COLO829 (cell line): Measurements from ENCODE around the gene MAN1C1.
A peak's percentile ranks its signal among the peaks of the same experiment; 100 is the strongest.
"Not testable (repeated sequence)": the region's sequence is repeated elsewhere in the genome, so short reads cannot be mapped to it uniquely, and the experiment has no call there.

Experiments
- DNase-seq: peaks from one replicate; pipeline ENCODE4 v3.0.0; 2012; ENCODE audit warnings: low spot score

Gene MAN1C1

DNA sequence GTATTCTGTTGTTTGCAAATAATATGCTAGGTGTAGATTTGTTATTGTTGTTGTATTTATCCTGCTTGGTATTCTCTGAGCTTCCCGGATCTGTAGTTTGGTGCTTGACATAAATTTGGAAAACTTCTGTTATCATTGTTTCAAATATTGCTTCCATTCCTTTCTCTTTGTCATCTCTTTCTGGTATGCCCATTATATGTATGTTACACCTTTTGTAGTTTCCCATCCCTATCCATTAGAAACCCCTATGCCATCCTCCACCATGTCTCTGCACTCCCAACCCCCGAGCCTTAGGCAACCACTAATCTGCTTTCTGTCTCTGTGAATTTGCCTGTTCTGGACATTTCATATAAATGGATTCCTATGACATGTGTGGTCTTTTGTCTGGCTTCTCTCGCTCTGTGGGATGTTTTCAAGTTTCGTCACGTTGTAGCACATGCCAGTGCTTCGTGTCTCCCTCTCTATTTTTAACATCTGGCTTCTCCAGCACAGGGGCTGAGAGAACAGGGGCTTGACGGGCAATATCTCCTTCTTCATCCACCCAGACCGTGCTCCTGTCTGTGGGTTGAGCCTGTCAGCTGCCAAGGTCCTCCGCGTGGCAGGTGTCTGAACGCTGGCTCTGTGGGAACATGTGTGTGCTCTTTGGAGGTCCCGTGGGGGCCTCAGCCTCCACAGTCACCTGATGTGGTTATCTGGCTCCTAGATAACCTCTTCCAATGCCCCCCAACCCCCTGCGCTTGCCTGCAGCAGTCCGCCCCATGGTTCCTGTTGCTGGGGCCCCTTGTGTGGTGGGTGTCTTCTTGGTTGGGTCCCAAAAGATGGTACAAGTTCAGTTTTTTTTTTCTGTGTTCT is 32.8 kb upstream of the MAN1C1 start:
- no peak for DNase-seq

DNA sequence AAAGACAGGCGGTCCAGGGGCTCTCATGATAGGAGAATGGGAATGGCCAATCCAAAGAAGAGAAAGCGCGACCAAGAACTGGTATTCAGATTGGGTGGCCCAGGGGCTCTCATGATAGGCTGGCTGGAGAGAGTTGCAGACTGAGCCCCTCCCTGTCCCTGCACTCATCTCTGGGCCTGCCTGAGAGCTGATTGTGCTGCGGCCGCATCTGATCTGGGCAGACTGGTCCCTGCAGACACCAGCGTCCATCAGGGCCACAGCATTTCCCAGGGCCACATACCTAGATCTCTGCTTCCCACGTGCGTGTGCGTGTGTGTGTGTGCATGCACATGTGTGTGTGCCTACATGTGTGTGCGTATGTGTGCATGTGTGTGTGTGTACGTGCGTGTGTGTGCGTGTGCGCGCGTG is 30.4 kb upstream of the MAN1C1 start:
- no peak for DNase-seq

DNA sequence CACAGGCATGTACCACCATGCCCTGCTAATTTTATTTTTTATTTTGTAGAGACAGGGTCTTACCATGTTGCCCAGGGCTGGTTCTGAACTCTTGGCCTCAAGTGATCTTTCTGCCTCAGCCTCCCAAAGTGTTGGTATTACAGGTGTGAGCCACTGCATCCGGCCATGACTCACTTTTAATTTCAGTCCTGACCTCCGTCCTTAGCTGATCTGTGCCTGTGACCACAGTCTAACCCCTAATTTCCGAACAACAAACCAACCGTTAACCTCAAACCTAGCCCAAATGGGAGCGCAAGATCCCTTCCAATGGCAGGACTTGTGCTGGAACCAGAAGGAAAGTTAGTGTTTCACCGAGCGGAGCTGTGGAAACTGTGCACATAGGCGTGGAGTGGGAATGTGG is 29.3 kb upstream of the MAN1C1 start:
- no peak for DNase-seq

DNA sequence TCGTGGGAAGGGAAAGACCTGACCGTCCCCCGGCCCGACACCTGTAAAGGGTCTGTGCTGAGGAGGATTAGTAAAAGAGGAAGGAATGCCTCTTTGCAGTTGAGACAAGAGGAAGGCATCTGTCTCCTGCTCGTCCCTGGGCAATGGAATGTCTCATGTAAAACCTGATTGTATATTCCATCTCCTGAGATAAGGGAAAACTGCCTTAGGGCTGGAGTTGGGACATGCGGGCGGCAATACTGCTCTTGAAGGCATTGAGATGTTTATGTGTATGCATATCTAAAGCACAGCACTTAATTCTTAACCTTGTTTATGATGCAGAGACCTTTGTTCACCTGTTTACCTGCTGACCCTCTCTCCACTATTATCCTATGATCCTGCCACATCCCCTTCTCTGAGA is 28.4 kb upstream of the MAN1C1 start:
- DNase-seq = not testable (repeated sequence)

DNA sequence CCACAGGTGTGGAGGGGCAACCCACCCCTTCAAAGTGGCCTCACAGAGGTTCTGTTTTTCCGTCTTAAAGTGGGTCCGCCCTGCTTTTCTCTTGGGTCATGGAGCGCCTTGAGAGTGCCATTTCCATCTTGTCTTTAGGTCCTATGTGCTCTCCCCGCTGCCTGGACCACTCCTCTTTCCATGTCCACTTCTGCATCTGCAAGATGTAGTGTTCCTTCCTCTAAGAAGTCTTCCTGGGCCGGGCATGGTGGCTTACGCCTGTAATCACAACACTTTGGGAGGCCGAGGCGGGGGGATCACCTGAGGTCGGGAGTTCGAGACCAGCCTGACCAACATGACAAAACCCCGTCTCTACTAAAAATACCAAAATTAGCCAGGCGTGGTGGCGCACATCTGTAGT is 27.8 kb upstream of the MAN1C1 start:
- DNase-seq = not testable (repeated sequence)

DNA sequence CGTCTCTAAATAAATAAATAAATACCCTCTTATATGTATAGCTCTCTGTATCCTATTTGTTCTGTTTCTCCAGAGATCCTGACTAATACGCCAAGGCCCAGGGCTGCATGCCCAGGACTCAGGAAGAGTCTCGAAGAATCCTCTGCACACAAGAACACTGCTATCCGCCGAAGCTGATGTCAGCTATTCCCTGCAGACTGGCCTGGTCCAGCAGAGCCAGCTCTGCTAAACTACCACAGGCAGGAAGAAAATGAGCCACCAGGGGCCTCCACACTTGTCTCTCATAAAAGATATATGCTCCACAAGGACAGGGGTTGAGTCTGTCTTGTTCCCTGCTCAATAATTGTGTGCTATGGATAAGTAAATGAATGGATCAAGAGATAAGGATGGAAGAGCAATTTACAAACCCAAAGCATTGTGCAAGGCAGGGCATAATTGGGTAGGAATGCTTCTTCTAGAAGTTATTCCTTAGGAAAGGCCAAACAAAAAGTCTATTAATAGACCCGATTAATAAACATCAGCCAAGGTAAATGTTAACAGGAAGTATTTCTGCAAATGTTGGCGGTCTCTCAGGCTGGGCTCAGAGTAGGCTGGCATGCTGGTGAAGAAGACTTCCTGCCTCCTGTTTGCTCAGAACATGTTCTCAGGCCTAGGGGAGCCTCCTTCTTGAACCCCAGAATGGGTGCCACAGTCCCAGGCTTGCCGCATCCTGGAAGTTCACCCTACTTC is 26.3 kb upstream of the MAN1C1 start:
- no peak for DNase-seq

DNA sequence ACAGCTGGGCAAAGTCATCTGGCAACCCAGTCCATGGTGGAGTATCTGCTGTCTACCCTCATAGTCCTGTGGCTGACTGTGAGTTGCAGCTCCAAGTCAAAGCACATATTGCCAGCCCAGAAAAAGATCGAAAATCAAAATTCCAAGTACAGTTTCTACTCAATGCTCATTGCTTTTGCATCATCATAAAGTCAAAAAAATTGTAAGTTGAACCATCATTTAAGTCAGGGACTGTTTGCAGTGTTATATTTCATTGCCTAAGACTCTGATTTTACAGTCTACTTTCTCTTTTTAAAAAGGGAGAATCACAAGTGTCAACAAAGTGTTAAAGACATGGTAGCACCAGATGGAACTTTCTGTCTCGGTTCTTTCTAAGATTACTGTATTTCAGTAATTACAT is 22.7 kb upstream of the MAN1C1 start:
- no peak for DNase-seq

DNA sequence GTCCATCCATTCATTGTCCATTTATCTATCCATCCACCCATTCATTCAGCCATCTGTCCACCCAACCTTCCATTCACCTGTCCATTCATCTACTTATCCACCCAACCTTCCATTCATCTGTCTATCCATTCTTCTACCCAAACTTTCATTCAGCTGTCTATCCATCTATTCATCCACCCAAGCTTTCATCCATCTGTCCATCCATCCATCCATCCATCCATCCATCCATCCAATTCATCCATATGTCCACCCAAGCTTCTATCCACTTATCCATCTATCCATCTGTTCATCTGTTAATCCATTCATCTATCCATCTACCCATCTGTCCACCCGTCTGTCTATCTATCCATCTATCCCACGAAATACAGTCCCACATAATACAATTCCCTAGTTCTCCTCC is 21.6 kb upstream of the MAN1C1 start:
- no peak for DNase-seq

DNA sequence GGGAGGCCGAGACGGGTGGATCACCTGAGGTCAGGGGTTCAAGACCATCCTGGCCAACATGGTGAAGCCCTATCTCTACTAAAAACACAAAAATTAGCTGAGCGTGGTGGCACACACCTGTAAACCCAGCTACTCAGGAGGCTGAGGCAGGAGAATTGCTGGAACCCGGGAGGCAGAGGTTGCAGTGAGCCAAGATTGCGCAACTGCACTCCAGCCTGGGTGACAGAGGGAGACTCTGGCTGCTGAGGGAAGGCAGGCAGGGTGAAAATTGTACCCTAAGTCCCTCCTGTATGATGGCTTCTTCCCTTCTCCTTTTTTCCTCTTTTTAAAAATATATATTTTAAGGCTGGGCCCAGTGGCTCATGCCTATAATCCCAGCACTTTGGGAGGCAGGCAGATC is 19.9 kb upstream of the MAN1C1 start:
- DNase-seq = not testable (repeated sequence)

DNA sequence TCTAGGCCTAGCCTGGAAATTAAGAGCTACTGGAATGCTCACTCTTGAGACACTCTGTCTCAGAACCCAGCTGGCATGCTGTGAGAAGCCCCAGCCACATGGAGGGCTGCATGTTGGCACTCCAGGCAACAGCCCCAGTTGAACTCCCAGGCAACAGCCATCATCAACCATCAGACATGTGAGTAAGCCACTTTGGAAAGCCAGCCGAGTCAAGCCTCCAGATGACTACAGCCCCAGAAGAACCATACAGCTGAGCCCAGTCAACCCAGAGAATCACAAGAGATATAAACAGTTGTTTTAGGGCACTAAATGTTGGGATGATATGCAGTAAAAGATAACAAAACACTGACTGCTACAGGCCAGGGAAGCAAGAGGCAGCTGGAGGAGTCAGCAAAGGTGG is 17.7 kb upstream of the MAN1C1 start:
- no peak for DNase-seq

DNA sequence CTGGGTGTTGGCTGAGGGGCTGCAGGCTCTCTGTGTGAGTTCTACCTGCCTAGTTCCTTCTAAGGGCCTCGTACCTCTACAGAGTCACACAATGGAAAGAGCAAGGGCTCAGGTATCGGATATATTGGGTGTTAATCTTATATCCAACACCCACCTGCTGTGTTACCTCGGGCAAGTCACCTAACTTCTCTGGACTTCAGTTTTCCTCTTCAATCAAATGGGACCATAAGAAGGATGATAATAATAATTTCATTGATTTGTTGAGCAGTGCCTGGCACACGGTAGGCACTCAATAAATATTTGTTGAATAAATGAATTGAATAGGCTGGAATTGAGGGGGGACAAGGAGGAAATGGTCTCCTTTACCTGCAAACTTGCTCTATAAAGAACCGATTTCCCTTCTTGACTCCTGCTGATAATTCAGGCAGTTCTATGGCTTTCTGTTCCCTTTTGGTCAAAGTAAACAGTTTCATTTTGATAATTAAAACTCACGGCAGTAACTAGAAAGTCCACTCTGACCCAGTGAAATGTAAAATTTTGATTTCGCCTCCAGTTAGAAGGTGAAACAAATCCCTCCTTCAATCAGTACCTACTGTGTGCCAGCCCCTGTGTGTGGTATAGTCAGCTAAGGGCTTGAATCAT is 16.5 kb upstream of the MAN1C1 start:
- DNase-seq = no peak

DNA sequence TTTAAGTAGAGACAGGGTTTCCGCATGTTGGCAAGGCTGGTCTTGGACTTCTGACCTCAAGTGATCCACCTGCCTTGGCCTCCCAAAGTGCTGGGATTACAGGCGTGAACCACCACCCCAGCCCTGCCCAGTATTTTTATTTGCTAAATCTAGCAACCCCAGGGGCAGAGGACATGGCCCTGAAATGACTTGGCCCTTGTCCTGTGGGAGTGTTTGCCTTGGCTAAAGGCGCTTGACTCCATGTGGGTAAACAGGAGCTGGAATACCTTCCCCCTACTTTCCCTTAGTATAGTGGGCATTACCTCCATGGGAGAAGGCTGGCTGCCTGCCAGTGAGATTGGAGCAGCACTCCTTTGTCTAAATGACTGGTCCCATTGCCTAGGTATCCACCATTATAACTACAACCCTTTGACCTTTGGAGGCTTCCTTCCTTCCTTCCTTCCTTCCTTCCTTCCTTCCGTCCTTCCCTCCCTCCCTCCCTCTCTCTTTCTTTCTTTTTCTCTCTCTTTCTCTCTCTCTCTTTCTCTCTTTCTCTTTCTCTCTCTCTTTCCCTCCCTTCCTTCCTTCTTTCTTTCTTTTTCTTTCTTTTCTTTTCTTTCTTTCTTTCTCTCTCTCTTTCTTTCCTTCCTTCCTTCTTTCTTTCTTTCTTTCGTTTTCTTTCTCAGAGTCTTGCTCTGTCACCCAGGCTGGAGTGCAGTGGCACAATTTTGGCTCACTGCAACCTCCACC is 15.5 kb upstream of the MAN1C1 start:
- not testable (repeated sequence) for DNase-seq

DNA sequence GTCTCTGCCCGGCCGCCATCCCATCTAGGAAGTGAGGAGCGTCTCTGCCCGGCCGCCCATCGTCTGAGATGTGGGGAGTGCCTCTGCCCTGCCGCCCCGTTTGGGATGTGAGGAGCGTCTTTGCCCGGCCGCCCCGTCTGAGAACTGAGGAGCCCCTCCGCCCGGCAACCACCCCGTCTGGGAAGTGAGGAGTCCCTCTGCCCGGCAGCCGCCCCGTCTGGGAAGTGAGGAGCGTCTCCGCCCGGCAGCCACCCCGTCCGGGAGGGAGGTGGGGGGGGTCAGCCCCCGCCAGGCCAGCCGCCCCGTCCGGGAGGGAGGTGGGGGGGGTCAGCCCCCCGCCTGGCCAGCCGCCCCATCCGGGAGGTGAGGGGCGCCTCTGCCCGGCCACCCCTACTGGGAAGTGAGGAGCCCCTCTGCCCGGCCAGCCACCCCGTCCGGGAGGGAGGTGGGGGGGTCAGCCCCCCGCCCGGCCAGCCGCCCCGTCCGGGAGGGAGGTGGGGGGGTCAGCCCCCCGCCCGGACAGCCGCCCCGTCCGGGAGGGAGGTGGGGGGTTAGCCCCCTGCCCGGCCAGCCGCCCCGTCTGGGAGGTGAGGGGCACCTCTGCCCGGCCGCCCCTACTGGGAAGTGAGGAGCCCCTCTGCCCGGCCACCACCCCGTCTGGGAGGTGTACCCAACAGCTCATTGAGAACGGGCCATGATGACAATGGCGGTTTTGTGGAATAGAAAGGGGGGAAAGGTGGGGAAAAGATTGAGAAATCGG is 12.6 kb upstream of the MAN1C1 start:
- DNase-seq = not testable (repeated sequence)

DNA sequence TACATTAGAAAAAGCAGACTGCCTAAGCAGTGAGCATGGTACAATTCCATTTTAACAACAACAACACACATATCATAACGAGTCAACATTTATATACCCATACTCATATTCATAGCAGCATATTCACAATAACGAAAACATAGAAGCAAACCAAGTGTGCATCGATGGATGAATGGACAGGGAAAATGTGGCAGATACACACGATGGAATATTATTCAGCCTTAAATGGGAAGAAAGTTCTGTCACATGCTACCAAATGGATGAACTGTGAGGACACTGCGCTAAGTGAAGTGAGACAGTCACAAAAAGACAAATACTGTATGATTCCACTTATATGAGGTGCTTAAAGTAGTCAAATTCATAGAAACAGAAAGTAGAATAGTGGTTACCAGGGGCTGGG is 9.5 kb upstream of the MAN1C1 start:
- no peak for DNase-seq

DNA sequence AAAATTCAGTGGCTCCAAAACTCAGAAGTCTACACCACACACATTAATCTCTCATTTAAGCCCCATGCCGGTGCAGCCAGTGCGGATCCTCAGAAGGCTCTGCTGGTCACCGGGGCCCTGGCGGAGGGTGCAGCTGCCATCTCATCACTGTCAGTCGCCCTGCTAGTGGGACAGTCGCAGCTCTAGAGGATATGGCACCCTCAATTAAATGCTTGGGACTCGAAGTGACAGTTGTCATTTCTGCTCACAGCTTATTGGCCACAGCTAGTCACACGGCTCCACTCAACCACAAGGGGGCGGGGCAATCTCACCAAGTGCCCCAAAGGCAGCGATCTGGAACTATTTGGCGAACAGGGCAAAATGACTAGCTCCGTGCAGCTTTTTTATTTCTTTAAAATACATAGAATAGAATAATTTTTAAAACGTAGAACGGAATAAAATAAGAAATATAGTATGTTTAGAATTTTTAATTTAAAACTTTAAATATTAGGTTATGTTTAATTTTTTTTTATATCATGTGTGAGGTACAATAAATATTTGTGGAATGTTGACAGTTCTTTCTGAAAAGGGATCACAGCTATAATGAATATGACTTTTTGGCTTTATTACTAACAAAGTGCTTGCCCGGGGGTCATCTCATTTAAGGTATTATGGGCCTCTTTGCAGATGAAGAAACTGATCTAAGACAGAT is 8.0 kb upstream of the MAN1C1 start:
- peak; percentile 54 for DNase-seq

DNA sequence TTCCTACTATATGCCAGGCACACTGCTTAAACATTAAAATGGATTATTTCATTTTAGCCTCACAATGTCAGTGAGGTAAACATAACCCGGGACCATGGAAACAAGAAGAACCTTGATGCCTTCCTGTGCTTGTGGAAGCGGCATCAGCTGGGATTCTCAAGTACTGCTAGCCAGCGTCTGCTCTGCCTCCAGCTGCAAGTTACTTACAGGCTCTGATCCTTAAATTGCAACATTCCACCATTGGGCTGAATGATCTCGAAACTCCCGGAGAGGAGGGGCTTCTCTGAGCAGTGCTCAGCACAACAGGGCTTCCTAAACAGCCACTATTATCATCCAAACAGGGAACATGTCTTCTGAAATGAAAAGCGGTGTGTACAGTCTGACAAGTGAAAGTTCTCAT is 6.7 kb upstream of the MAN1C1 start:
- no peak for DNase-seq

DNA sequence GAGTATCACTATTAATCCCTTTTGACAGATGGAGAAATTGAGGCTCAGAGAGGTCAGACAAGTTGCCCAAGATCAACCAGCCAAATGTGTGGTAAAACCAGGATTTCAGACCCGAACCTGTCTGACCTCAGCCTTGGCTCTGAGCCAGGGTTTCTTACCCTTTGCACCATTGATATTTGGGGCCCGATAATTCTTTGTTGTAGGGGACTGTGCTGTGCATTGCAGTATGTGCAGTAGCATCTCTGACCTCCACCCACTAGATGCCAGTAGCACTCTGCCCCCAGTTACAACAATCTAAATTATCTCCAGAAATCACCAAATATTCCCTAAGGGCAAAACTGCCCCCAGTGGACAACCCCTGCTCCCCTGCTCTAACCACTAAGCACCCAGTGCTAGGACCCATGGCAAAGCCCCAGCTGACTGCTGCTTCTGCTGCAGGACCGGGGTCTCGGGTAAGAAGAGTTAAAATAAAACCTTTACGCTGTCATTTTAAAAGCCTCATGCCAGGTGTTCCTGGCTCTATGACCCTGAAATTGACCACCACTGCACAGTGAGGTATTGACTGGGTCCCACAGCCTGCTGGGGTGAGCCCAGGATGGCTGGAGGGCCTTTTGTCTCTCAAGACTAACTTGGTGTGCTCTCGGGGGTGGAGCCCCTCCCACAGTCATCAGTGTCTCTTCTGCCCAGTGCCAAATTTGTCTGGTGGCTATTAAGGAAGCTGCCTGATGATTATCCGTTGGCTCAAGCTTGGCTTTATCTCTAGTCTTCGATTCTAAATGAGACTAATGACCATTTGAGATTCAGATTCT is 5.6 kb upstream of the MAN1C1 start:
- no peak for DNase-seq

DNA sequence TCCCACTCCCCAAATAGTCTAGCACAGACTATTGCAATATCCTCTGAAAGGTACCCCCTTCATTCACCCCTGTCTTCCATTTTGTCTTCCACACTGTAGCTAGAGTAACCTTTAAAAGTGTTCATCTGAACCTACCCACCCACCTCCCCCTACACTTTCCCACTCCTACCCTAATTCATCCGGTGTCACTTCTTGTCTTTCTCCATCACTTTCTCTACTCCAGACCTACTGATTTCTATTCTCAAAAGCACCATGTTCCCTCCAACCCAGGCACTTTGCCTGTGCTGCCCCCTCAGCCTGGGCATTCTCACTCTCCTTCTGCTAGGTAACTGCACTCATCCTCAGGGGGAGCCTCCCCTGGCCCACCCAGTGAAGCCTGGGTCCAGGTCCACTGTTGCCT is 4.7 kb upstream of the MAN1C1 start:
- DNase-seq = no peak

DNA sequence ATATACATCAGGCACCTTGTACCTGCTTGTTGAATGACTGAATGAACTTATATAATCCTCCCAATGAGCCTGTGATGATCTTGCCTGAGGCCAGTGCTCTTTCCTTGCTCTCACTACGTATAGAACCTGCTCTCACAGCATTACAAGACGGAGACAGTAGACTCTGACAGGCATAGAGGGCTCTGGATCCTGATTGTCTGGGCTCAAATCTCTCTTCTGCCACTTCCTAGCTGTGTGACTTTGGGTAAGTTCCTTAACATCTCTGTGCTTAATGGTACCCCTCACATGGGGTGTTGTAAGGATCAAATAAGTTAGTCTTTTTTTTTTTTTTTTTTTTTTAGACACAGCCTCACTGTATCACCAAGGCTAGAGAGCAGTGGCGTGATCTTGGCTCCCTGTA is 4.2 kb upstream of the MAN1C1 start:
- DNase-seq = no peak

DNA sequence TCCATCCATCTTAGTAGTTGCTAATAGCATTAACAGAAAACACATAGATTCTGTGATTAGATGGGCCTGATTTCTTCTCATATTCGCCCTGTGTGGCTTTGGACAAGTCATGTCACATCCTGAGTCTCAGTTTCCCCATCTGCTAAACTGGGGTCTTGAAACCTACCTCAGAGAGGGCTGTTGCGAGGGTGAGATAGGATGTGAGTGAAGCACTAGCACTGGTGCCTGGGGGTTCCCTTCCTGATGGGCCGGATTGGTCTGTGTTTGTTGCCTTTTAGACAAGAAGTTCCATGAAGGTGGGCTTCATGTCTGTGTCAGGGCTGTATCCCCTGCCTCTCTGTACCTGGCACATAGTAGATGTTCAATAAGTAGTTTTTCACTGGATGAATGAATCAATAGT is 3.5 kb upstream of the MAN1C1 start:
- DNase-seq = no peak
